Osteocyte (in vitro differentiated cells): ENCODE measurements around the gene SNX25. TPM values are rescaled to one million over a fixed set of nuclear protein-coding genes. Genes with fewer than 3 reads are reported as not detected.
A peak's percentile ranks its signal among the peaks of the same experiment; 100 is the strongest.

Experiments
- DNase-seq: peaks from one replicate; pipeline ENCODE4 v3.0.0; 2021; ENCODE audit warnings: mixed read lengths; ENCODE audit not compliant: unreplicated experiment; ENCODE audit errors: extremely low spot score
- H3K27ac Mint-ChIP-seq: one replicate; pipeline ENCODE4 v1.8.0; 2021; ENCODE audit warnings: mild to moderate bottlenecking, mixed read lengths; ENCODE audit not compliant: unreplicated experiment
- H3K27me3 Mint-ChIP-seq: one replicate; pipeline ENCODE4 v1.8.0; 2021; ENCODE audit warnings: mixed read lengths; ENCODE audit not compliant: unreplicated experiment
- H3K36me3 Mint-ChIP-seq: one replicate; pipeline ENCODE4 v1.8.0; 2021; ENCODE audit warnings: mixed read lengths; ENCODE audit not compliant: unreplicated experiment
- H3K4me1 Mint-ChIP-seq: one replicate; pipeline ENCODE4 v1.8.0; 2021; ENCODE audit warnings: mixed read lengths; ENCODE audit not compliant: unreplicated experiment
- H3K4me3 Mint-ChIP-seq: one replicate; pipeline ENCODE4 v1.8.0; 2021; ENCODE audit warnings: mild to moderate bottlenecking, moderate library complexity, mixed read lengths; ENCODE audit not compliant: unreplicated experiment
- H3K9me3 Mint-ChIP-seq: one replicate; pipeline ENCODE4 v1.8.0; 2021; ENCODE audit warnings: mixed read lengths; ENCODE audit not compliant: unreplicated experiment
- total RNA-seq: library from RNA; stranded (reverse); gene quantifications from 2 replicates; pipeline ENCODE4 v1.2.1, GENCODE V29; 2021
- TF ChIP-seq, protein P1 (sequence below): fragments of 200-600 bp; sonication (generic); IDR thresholded peaks from 2 replicates; pipeline ENCODE4 v1.5.0; 2021; ENCODE audit warnings: antibody characterized with exemption, mild to moderate bottlenecking, moderate library complexity

SNX25 gene
- total RNA-seq, 1 donor from 2014 or later: 44.4 TPM

GRCh38 chr4:185395956-185396723 is 186.7 kb downstream of the SNX25 start:
- no peaks in the 10 kb centered on the region for H3K27me3 Mint-ChIP-seq
- H3K4me1 Mint-ChIP-seq: peaks cover 23% of the 10 kb centered on the region
- H3K27ac Mint-ChIP-seq: peak overlapping the region; percentile 94
- H3K36me3 Mint-ChIP-seq: peaks cover 16% of the 10 kb centered on the region
- TF ChIP-seq, protein P1, sequence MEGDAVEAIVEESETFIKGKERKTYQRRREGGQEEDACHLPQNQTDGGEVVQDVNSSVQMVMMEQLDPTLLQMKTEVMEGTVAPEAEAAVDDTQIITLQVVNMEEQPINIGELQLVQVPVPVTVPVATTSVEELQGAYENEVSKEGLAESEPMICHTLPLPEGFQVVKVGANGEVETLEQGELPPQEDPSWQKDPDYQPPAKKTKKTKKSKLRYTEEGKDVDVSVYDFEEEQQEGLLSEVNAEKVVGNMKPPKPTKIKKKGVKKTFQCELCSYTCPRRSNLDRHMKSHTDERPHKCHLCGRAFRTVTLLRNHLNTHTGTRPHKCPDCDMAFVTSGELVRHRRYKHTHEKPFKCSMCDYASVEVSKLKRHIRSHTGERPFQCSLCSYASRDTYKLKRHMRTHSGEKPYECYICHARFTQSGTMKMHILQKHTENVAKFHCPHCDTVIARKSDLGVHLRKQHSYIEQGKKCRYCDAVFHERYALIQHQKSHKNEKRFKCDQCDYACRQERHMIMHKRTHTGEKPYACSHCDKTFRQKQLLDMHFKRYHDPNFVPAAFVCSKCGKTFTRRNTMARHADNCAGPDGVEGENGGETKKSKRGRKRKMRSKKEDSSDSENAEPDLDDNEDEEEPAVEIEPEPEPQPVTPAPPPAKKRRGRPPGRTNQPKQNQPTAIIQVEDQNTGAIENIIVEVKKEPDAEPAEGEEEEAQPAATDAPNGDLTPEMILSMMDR: no peak
- peak overlapping the region; percentile 83 for H3K4me3 Mint-ChIP-seq
- DNase-seq: peak; percentile 99
- peaks cover 3% of the 10 kb centered on the region for H3K9me3 Mint-ChIP-seq

- Mint-ChIP-seq H3K4me3 (peak within 1 kb of the TSS; percentile 83), H3K4me1 (peaks cover 23% of the 10 kb centered on the region), H3K9me3 (no peaks in the 10 kb centered on the region), H3K27me3 (no peaks in the 10 kb centered on the region), H3K27ac (peak within 1 kb of the TSS; percentile 94), H3K36me3 (peaks cover 19% of the 10 kb centered on the region)
- TF ChIP-seq, protein P1: no peak
- DNase-seq: no peak
These were observed 187.5 kb downstream of the SNX25 start, which contains the start of gene ANKRD37 for GRCh38 chr4:185396724-185397385. TSS of gene ANKRD37 (plus strand) at chr4:185396841. CDS start at chr4:185396924, 83 bp downstream.

DNA sequence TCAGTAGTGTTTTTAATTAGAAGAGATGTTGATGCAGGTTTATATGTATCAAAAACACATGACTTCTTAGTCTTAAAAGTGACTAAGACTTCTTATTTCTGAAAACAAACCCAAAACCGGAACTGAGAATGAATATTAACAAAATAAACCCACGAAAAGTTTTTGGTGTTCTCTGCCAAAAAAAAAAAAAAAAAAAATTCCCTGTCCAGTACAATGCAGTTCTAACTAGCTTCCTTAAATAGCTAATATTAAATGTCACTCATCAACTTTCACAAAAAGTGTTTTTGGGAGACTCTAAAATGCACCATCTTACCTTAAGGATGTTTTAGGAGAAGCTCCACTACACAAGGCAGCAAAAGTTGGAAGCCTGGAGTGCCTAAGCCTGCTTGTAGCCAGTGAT is 189.2 kb downstream of the SNX25 start:
- Mint-ChIP-seq H3K36me3 (peaks cover 29% of the 10 kb centered on the region), H3K27ac (no peak overlapping the region), H3K27me3 (no peaks in the 10 kb centered on the region), H3K9me3 (no peaks in the 10 kb centered on the region), H3K4me3 (no peak overlapping the region), H3K4me1 (peaks cover 23% of the 10 kb centered on the region)
- no peak for DNase-seq
- TF ChIP-seq, protein P1: no peak

DNA sequence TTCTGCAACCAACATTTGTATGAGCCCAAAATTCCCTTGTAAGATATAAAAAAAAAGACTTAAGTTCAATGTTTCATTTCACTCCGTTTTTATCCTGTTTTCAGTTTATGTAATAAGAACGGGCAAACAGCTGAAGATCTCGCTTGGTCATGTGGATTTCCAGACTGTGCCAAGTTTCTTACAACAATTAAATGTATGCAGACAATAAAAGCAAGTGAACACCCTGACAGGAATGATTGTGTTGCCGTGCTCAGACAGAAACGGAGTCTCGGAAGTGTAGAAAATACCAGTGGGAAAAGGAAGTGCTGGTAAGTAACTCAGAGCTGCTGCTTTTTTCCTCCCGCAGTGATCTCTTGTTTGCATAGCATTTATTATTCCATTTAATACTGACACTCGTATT is 190.1 kb downstream of the SNX25 start:
- no peaks in the 10 kb centered on the region for H3K27me3 Mint-ChIP-seq
- TF ChIP-seq, protein P1: no peak
- no peak overlapping the region for H3K27ac Mint-ChIP-seq
- H3K36me3 Mint-ChIP-seq: peaks cover 31% of the 10 kb centered on the region
- H3K4me3 Mint-ChIP-seq: no peak overlapping the region
- DNase-seq: no peak
- no peaks in the 10 kb centered on the region for H3K9me3 Mint-ChIP-seq
- peaks cover 21% of the 10 kb centered on the region for H3K4me1 Mint-ChIP-seq

- H3K36me3 Mint-ChIP-seq: peaks cover 55% of the 10 kb centered on the region
- no peak for DNase-seq
- H3K9me3 Mint-ChIP-seq: no peaks in the 10 kb centered on the region
- no peak overlapping the region for H3K27ac Mint-ChIP-seq
- no peaks in the 10 kb centered on the region for H3K27me3 Mint-ChIP-seq
- H3K4me3 Mint-ChIP-seq: no peak overlapping the region
- no peaks in the 10 kb centered on the region for H3K4me1 Mint-ChIP-seq
- TF ChIP-seq, protein P1: no peak
These were observed 194.6 kb downstream of the SNX25 start for GRCh38 chr4:185404031-185404430.
